GM18951 (cell line): ENCODE results near the gene TOGARAM2.

Source experiments
- POLR2A ChIP-seq: IDR thresholded peaks from 4 replicates; pipeline ENCODE4 v1.6.1; 2011; ENCODE audit warnings: mild to moderate bottlenecking; ENCODE audit not compliant: insufficient read length, insufficient read depth; ENCODE audit errors: extremely low read depth
- in situ Hi-C: fragments of 300-500 bp; cut with MboI; formaldehyde crosslinking; loops from one replicate; pipeline ENCODE4 v1.12.0; 2022; ENCODE audit warnings: low sequenced_read_pairs, mixed read lengths, inconsistent platforms; ENCODE audit not compliant: unreplicated experiment

The TOGARAM2 gene

GRCh38 chr2:28981016-28981441 is at the start of gene TOGARAM2:
TSS of gene TOGARAM2 (plus strand) at chr2:28981298. CDS start at chr2:28994835, 13,537 bp downstream.
- no peak for TF ChIP-seq POLR2A
- in situ Hi-C loops: no loop called here

- in situ Hi-C loops: no loop called here
- no peak for TF ChIP-seq POLR2A
Observed at GRCh38 chr2:28934769-28935168, 46.3 kb upstream of the TOGARAM2 start.

DNA sequence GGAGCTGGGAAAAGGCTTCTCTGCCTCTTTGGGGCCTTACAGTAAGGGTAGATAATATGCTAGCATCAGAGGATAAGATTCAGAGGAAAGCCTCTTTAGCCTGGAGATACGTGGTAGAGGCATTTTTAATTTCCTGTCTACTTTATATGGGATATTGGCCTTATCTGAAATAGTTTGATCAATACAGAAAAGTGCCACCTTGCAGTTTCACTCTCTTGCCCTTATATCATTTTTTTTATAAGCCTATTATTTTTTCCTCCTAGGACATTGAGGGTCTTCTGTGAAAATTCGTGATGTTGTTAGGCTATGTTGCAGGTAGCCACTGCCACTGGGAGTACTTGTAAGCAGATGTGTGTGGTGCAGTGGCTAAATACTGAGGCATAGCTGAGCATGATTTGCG is 40.1 kb upstream of the TOGARAM2 start:
- in situ Hi-C loops: no loop called here
- no peak for TF ChIP-seq POLR2A

DNA sequence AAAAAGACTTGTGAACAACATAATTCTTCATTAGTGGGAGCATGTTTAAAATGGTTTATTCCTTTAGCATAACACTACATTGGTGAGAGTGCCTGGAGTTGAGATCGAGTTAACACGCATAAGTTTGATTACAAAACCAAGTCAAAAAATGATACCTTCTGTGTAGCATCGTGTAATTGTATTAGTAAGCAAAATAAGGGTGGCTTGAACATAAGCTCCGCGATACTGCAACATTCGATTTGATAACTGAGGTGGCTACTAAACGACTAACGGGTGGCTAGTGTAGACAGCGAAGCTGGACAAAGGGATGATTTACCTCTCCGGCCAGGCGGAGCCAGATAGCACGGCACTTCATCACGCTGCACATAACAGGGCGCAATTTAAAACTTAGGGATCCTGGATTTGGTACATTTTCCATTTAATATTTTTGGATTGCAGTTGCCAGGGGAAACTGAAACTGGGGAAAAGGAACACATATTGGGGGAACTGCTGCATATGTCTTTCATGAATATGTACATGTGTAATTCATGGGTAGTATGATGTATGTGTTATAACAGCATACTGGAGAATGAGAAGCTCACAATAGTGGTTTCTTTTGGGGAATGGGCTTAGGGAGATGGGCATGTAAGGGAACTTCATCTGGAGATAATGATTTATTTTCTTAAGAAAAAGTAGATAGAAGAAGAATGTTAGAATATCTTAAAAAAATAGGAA is 36.4 kb upstream of the TOGARAM2 start:
- TF ChIP-seq POLR2A: no peak
- in situ Hi-C loops: no loop called here

DNA sequence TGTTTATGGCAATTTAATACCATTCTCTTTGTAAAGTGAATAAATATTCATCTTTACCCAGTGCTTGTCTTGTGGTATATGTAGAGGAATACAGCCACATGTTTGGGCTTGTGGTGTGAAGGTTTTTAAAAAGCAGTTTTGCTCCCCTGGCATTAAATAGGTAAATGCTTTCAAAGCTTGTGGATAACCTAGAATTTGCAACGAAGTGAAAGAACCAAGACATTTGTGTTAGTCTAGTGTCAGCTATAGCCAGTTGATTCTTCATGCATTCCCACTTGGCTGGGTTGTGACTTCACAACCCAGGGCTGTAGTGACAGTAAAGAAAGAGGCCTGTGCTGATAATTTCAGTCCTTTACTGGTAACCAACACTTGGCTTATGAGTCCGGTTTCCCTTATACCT is 32.9 kb upstream of the TOGARAM2 start:
- in situ Hi-C loops: no loop called here
- TF ChIP-seq POLR2A: no peak

- in situ Hi-C loops: no loop called here
- no peak for TF ChIP-seq POLR2A
Observed at GRCh38 chr2:28949190-28949589, 31.9 kb upstream of the TOGARAM2 start.

DNA sequence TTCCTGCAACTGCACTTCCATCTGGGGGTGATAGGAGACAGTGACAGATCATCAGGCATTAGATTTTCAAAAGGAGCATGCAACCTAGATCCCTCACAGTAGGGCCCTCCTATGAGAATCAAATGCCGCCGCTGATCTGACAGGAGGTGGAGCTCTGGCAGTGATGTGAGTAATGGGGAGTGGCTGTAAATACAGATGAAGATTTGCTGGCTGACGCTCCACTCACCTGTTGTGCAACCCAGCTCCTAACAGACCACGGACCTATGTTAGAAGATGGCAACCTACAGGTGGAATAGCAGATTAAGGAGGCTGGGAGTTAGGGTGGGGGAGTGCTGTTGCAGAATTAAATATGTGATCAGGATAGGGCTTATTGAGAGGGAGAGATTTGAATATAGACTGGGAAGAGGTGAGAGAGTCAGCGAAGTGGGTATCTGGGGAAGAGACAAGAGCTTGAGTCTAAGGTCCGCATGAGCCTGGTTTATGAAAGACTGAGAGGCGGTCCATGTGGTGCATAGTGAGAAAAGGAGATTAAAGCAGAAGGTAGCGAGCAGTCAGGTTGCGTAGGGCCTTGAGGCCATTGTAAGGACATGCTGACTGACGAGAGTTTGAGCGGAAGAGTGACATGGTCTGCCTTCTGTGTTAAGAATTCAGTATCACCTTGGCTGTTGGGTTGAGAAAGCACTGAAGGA is 31.3 kb upstream of the TOGARAM2 start:
- in situ Hi-C loops: no loop called here

DNA sequence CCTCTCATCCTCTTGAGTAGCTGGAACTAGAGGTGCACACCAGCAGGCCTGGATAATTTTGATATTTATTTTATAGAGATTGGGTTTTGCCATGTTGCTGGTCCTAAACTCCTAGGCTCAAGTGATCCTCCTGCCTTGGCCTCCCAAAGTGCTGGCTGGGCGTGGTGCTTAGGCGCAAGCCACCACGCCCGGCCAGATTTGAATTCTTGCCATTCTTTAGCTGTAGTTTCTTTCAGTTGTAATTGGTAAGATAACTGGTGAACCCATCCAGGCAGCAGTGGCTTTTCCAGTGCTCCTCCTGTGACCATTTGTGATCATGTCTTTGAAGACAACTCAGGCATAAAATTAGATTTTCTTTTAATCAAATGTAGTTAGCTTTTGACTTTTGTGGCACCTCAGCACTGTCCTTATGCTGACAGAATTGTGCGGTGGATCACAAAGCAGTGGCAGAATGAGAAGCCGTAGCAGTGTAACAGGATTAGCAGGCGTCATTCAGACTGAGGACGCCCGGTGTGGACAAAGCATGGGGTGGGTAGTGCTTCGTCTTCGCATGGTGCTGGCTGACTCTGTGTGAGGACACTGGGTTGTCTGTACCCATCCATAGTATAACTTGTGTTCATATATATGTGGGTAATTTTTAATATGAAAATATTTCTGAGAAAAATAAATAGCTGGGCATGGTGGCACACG is 30.0 kb upstream of the TOGARAM2 start:
- no peak for TF ChIP-seq POLR2A
- in situ Hi-C loops: no loop called here

More for the DNA sequence above, 31.3 kb upstream of the TOGARAM2 start:
- TF ChIP-seq POLR2A: no peak

GRCh38 chr2:28951910-28952835 is 28.9 kb upstream of the TOGARAM2 start:
- in situ Hi-C loops: no loop called here
- no peak for TF ChIP-seq POLR2A

GRCh38 chr2:28952836-28953211 is 28.3 kb upstream of the TOGARAM2 start:
- TF ChIP-seq POLR2A: no peak
- in situ Hi-C loops: no loop called here

DNA sequence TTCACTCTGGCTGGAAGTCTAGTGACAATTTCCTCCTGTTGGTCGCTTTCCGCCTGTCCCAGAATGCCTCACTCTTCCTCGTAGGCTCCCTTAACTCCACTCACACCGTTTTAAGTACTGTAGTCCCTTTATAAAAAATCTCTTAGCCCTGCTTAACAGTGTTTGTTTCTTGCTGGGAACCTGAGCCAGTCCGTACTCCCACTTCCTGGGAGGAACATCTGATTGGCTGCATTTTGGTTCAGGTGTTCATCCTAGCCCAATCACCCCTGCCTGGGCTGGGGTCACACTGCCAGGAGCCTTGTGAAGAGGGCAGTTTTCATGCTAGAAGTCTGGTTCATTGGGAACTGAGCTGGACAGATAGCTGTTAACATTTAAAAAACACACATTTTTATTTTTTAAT is 25.6 kb upstream of the TOGARAM2 start:
- in situ Hi-C loops: no loop called here

DNA sequence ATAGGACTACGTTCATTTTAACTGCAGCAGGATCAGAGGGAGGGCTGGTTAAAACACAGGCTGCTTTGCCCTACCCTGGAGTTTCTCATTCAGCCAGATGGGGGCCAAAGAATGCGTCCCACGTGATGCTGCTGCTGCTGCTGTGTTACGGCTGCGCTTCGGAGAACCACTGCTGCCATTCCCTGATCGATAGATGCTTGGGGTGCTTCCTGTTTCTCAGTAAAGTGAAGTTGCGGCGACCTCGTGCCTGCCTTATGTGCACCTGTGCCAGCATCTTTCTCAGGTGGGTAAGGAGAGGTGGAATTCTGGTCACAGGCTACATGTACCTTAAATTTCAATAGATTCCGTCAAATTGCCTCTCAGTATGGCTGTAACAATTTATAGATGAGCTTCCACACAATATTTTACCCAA is 24.7 kb upstream of the TOGARAM2 start:
- no peak for TF ChIP-seq POLR2A
- in situ Hi-C loops: no loop called here

More for the DNA sequence above, 25.6 kb upstream of the TOGARAM2 start:
- TF ChIP-seq POLR2A: no peak

DNA sequence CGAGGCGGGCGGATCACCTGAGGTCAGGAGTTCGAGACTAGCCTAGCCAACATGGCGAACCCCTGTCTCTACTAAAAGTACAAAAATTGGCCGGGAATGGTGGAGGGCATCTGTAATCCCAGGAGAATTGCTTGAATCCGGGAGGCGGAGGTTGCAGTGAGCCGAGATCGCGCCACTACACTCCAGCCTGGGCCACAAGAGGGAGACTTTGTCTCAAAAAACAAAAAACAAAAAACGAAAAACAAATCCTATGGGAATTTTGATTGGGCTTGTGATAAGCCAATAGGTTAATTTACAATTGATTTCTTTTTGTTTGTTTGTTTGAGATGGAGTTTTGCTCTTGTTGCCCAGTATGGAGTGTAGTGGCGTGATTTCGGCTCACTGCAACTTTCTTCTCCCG is 24.2 kb upstream of the TOGARAM2 start:
- in situ Hi-C loops: no loop called here

DNA sequence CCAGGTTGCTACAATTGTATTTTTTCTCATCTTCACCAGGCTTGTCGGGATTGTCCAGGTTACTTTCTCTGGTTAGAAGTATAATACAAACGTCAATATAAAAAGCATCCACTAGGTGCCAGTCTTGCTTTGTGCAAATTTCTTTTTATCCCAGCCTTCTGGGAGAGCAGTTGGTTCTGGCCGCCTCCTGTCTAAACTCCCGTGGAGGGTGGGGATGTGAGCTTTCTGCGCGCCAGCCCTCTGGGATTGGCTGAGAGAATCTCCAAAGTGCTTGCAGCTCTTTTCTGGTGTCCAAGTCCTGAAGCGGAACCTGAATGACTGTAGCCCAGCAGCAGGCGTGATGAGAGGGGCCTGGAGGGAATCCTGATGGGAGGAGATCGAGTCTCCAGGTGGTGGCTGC is 22.4 kb upstream of the TOGARAM2 start:
- in situ Hi-C loops: no loop called here

More for the DNA sequence above, 24.2 kb upstream of the TOGARAM2 start:
- no peak for TF ChIP-seq POLR2A

More for the DNA sequence above, 22.4 kb upstream of the TOGARAM2 start:
- no peak for TF ChIP-seq POLR2A
